Endometrium (tissue), 2 donors: ENCODE data around the gene NPTXR.

ENCODE experiments used
- FAIRE-seq: peaks from 2 replicates; lab custom pipeline; 2012; peaks lifted over from hg19 to GRCh38; lab: Jason Lieb, UNC
- donor health status: control.
- donor health status: control.

NPTXR gene

DNA sequence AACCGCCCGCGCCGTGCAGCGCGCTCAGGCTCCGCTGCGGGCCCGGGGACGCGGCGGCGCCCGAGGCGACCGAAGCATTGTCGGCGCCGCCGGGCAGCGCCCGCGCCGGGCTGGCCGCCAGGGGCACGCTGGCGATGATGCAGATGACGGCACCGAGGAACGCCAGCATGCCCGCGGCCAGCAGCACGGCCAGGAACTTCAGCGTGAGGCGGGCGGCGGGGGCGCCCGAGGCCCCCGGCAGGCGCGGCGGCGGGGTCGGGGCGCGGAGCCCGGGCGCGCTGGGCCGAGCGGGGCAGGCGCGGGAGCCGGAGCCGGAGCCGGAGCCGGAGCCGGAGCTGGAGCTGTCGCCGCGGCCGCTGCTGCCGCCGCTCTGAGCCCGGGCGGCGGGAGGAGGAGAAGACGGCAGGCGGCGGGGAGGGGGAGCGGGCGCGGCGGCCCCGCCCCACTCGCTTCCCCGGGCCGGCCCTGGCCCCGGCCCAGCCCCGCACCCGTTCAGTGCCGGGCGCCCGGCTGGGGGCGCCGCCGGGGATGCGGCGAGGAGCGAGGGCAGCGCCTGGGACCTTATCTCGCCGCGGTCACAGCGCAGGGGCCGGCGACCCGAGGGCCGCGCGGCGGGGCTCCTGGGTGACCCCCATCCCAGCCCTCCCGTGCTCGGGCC is at the start of gene NPTXR:
NPTXR (minus strand) TSS at position 372 of the 658 bp plus-strand sequence.
- FAIRE-seq: no peak

- FAIRE-seq: no peak
Measured at GRCh38 chr22:38891256-38891655, 47.4 kb upstream of the NPTXR start.

DNA sequence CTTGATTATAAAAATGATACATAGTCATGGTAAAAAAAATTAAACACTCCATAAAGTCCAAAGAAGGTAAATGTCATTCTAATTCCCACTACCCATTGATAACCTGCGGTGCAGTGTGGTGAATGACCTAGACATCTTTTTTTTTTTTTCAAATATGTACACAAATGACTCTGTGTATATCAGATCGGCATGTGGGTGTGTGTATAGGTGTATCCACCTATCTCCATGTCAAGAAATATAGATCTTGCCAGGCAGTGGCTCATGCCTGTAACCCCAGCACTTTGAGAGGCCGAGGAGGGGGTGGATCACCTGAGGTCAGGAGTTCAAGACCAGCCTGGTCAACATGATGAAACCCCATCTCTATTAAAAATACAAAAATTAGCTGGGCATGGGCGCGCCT is 46.5 kb upstream of the NPTXR start:
- no peak for FAIRE-seq

- no peak for FAIRE-seq
Measured at GRCh38 chr22:38886333-38886732, 42.5 kb upstream of the NPTXR start.

DNA sequence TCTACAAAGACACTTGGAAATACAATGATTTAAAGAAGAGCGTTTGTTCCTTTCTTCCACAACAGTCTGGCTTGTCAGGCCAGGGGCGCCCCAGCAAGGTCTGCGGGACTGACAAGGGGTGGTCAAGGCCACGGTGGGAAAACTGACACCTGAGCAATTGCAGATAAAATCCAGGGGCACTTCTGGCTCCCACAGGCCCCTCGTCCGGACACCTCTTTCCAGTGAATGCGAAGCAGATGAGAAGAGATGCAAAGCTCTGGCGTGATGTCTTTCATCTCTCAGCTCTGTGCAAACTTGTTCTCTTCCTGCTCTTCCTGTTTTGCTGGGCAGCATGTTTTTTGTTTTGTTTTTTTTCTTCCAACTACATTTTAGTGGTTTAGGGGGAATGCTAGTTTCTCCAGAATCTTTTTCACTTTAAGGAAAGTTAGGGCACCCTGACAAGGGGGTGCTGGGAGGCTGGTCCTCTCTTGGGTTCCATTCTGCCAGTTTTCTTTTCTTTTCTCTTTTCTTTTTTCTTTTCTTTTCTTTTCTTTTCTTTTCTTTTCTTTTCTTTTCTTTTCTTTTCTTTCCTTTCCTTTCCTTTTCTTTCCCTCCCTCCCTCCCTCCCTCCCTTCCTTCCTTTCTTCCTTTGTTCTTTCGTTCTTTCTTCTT is 39.3 kb upstream of the NPTXR start:
- FAIRE-seq: no peak

- FAIRE-seq: no peak
Measured at GRCh38 chr22:38881997-38882879, 38.4 kb upstream of the NPTXR start.

DNA sequence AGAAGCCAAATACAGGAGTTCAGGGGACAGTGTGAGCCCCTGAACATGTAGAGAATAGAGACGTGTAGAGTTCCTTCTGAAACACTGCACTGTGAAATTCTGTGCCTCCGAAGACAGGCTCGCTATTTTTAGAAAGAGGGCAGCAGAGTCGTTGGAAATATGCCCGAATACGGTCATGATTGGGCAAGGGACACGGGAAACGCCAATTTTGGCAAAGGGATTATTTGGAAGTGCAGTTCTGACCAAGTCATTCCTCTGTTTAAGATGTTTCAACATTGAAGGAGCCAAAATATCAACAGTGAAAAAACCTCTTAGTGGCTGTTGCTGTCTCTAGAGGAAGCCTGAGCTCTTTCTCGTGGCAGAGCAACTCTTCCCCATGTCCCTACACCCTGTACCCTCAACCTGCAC is 37.6 kb upstream of the NPTXR start:
- FAIRE-seq: no peak

GRCh38 chr22:38879961-38880360 is 36.1 kb upstream of the NPTXR start:
- FAIRE-seq: no peak

GRCh38 chr22:38879108-38879729 is 35.4 kb upstream of the NPTXR start:
- FAIRE-seq: no peak

GRCh38 chr22:38878001-38878400 is 34.2 kb upstream of the NPTXR start:
- no peak for FAIRE-seq

GRCh38 chr22:38874529-38875222 is 30.8 kb upstream of the NPTXR start:
- no peak for FAIRE-seq

DNA sequence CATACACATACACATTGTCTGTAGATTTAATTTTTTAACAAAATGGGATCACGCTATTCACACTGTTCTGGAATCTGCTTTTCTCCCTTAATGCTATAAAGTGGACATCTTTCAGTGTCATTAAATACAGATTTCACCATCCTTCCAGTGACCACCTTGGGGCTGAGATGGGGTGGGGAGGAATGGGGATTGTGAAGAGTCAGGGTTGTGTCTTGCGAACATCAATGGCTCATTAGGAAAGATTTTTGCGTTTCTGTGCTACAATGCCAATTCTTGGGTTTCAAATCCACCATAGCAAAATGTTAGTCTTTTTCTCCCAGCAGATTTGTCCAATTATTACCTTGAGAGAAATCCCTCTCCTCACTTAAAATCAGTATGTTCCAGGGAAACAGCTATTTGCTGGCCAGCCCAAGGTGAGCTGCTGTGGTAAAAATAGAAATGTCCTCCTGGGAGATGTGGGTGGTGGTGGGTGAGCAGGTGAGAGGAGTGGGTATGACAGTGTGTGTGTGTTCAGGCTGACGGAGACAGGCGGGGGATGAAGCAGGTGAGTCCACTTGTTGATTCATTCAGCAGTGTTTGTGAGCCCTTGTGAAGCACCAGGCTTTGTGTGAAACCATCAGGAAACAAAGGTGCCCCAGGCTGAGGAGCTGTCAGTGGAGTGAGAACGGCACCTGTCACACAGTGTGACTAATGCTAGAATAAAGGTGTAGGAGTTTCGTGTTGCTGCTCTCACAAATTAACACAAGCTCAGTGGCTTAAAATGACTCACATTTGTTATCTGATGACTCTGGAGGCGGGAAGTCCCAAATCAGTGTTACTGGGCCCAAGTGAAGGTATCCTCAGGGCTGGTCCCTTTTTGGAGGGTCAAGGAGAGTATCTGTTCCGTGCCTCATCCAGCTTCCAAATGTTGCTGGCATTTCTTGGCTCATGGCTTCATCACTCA is 29.9 kb upstream of the NPTXR start:
- no peak for FAIRE-seq

- no peak for FAIRE-seq
Measured at GRCh38 chr22:38872831-38873248, 29.0 kb upstream of the NPTXR start.

GRCh38 chr22:38872172-38872830 is 28.5 kb upstream of the NPTXR start, which contains the start of gene CBX6:
TSS of gene CBX6 (minus strand) at chr22:38872216. CDS start at chr22:38872190, 26 bp downstream.
- no peak for FAIRE-seq

GRCh38 chr22:38871360-38872171 is 27.7 kb upstream of the NPTXR start:
- no peak for FAIRE-seq

DNA sequence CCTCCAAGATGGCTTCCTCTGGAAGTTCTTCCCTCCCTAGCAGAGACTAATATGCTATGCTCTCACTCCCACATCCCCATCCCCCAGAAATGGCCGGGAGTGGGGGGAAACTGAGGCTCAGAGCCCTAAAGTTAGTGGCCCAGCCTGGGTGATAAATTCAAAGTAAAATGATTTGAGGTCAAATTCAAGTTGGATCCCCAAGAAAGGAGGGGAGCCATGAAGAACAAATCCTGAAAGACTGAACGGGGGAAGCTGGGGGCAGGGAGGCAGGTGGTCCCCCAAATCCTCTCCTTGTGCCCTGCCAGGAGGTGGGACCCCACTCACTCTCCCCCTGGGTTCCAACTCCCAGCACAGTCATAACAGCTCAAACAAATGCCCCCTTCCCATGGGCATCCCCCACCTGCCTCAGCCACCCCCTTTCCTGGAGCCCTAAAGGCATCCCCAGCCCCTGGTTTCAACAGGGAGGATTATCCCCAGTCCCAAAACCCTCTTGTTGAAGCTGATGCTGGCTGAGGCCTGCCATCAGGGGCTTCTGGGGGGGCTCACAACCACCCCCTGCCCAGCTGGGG is 27.0 kb upstream of the NPTXR start:
- no peak for FAIRE-seq

DNA sequence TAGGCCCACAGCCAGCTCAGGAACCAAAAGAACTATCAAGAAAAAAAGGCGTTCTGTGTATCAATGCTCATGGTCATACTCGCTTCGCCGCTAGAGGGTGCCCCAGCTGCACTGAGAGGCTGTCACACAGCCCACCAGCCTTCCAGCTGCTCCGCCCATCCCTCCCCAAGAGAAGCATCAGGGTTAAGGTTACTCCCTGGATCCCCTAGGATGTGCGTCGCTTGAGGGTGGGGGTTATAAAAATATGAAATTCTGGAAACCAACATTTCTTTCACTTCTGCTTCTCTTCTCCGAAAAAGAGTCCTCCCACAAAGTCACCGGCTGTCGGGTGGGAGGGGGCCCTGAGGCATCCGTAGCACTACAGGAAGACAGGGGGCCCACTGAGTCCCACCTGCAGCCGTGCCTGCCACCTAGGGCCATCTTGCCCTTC is 26.5 kb upstream of the NPTXR start:
- peak; percentile 12 for FAIRE-seq

DNA sequence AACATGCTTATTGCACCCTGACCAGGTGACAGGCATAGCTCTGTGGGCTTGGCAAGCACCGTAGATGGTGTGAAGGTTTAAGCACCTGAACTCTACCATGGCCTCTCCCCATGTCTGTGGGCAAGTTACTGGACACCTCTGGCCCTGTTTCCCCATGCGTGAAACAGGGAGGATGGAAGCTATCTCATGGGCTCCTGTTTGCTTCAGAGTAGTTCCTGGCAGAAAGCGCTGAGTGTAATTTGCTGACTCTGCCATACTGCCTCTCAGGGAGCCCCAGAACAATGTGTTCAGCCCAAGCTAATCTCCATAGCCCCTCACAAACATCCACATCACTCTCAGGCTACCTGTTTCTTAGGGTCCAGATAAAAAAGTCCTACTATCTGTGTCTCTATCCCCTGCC is 25.8 kb upstream of the NPTXR start:
- no peak for FAIRE-seq

DNA sequence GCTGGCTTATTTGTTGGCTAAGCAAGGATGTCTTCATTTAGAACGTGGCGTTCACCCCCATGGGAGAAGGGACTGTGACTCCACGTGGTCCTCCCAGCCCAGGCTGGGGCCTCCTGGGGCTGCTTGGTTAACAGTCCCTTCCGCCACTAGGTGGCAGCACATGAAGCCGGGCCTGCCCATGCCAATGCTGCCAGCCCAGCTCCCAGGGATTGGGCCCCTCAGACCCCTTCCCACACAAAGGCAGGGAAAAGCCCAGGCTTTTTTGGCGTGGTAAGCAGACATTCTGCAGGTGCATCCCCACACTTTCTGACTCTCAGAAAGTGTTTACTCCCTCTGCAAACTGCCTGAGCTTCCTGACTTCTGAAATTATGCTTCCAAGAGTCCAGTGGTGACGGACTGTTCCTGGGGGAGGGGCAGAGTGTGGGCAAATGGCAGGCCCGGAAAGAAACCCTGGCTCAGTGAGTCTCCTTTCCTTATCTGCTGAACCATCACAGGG is 25.1 kb upstream of the NPTXR start:
- FAIRE-seq: no peak
